Breast epithelium (tissue), 4 donors: Measurements from ENCODE around the gene SLC39A13. TPM values are rescaled to one million over a fixed set of nuclear protein-coding genes. Genes with fewer than 3 reads are reported as not detected.

Experiments
- DNase-seq, 2 donors: peaks; one replicate each; pipeline ENCODE4 v3.0.0-alpha.2; 2019; ENCODE audit warnings: low spot score in 2 of 2
- H3K27ac ChIP-seq, 2 donors: fragments of 200-600 bp; sonication (generic) in 1 of 2; one replicate each; pipeline ENCODE4 v1.5.1; 2016 to 2019; ENCODE audit warnings: mild to moderate bottlenecking in 1 of 2
- H3K27me3 ChIP-seq, 2 donors: fragments of 200-600 bp; sonication (generic) in 1 of 2; one replicate each; pipeline versions ENCODE4 v1.5.1 to v1.6.0; 2017 to 2019; ENCODE audit warnings: control low read depth in 1 of 2, mild to moderate bottlenecking in 1 of 2
- H3K36me3 ChIP-seq: fragments of 200-600 bp; one replicate; pipeline ENCODE4 v1.5.1; 2019
- H3K4me1 ChIP-seq, 2 donors: fragments of 200-600 bp; sonication (generic); one replicate each; pipeline ENCODE4 v1.5.1; 2016 to 2019; ENCODE audit warnings: control low read depth in 1 of 2
- H3K4me3 ChIP-seq, 3 donors: fragments of 200-600 bp; sonication (generic); 1 replicate in 2 of 3; 2 replicates in 1 of 3; pipeline ENCODE4 v1.5.1; 2016 to 2019; ENCODE audit warnings: mild to moderate bottlenecking in 3 of 3, moderate library complexity in 2 of 3
- H3K9me3 ChIP-seq, 2 donors: fragments of 200-600 bp; sonication (generic) in 1 of 2; one replicate each; pipeline ENCODE4 v1.5.1; 2016 to 2019; ENCODE audit warnings: control low read depth in 1 of 2
- CTCF ChIP-seq, 3 donors: fragments of 450-650 bp; IDR thresholded peaks; one replicate each; pipeline ENCODE4 v1.5.1; 2016 to 2017; ENCODE audit warnings: antibody characterized with exemption in 3 of 3, mild to moderate bottlenecking in 3 of 3, moderate library complexity in 3 of 3
- POLR2A ChIP-seq: fragments of 450-650 bp; IDR thresholded peaks from one replicate; pipeline ENCODE4 v1.6.1; 2016; ENCODE audit warnings: antibody characterized with exemption, mild to moderate bottlenecking, moderate library complexity
- POLR2AphosphoS5 ChIP-seq, 3 donors: sonication (generic); formaldehyde crosslinking; IDR thresholded peaks; one replicate each; pipeline ENCODE4 v1.6.1; 2017; ENCODE audit warnings: antibody characterized with exemption in 3 of 3
- intact Hi-C: fragments of 100-400 bp; cut with DNase I; formaldehyde crosslinking; loops from one replicate; pipeline ENCODE4 v1.15.1; 2023; ENCODE audit warnings: low total_unique reads
- total RNA-seq, 3 donors: library from RNA; depleted of rRNA; stranded (reverse); fragments of >200 nt; gene quantifications; one replicate each; pipeline ENCODE4 v1.1.0, GENCODE V29; 2016

SLC39A13 gene
- total RNA-seq, 3 donors from 2014 or later = 42.9 to 58.1 (median 52.8) TPM

- no peaks in the 10 kb centered on the region for H3K9me3 ChIP-seq
- intact Hi-C loops = no loop called here
- no peaks in the 10 kb centered on the region for H3K36me3 ChIP-seq
- DNase-seq = no peak
- no peaks in the 10 kb centered on the region for H3K27me3 ChIP-seq
- no peaks in the 10 kb centered on the region for H3K4me1 ChIP-seq
- TF ChIP-seq POLR2A (no peak), POLR2AphosphoS5 (IDR thresholded peaks at IDR 0.05) (no peak), CTCF (IDR thresholded peaks at IDR 0.05) (no peak)
- no peak overlapping the region for H3K27ac ChIP-seq
- H3K4me3 ChIP-seq = no peak overlapping the region
These were observed 52.3 kb downstream of the SLC39A13 start for GRCh38 chr11:47460571-47461235.

GRCh38 chr11:47461876-47462275, 53.5 kb downstream of the SLC39A13 start:
- H3K4me1 ChIP-seq = peaks cover 0 to 3% of the 10 kb centered on the region in 2 donors
- intact Hi-C loops = no loop called here
- H3K9me3 ChIP-seq = no peaks in the 10 kb centered on the region
- H3K4me3 ChIP-seq = no peak overlapping the region
- H3K27me3 ChIP-seq = no peaks in the 10 kb centered on the region
- no peaks in the 10 kb centered on the region for H3K36me3 ChIP-seq
- no peak overlapping the region for H3K27ac ChIP-seq
- no peak for DNase-seq
- no peak for TF ChIP-seq POLR2A
- TF ChIP-seq POLR2AphosphoS5 (IDR thresholded peaks at IDR 0.05) = no peak
- no peak for TF ChIP-seq CTCF (IDR thresholded peaks at IDR 0.05)

GRCh38 chr11:47464483-47464882, 56.1 kb downstream of the SLC39A13 start:
- DNase-seq = no peak
- H3K9me3 ChIP-seq = no peaks in the 10 kb centered on the region
- no peak for TF ChIP-seq CTCF (IDR thresholded peaks at IDR 0.05)
- no peak for TF ChIP-seq POLR2AphosphoS5 (IDR thresholded peaks at IDR 0.05)
- no peak for TF ChIP-seq POLR2A
- no peaks in the 10 kb centered on the region for H3K36me3 ChIP-seq
- H3K4me3 ChIP-seq = no peak overlapping the region
- H3K27ac ChIP-seq = no peak overlapping the region
- no peaks in the 10 kb centered on the region for H3K27me3 ChIP-seq
- intact Hi-C loops = no loop called here
- peaks cover 0 to 14% of the 10 kb centered on the region in 2 donors for H3K4me1 ChIP-seq

Other genes starting within 250 kb of the SLC39A13 start
- gene ARFGAP2, start 231.7 kb upstream of the SLC39A13 start, total RNA-seq = 100 to 1,000 TPM; 139 to 183 (median 175) TPM
- 10 to 100 TPM in 2 of 3 donors, 1 to 10 TPM in 1; 9.9 to 47.3 (median 33.1) TPM for gene PACSIN3, start 222.2 kb upstream of the SLC39A13 start, total RNA-seq
- gene DDB2, start 193.6 kb upstream of the SLC39A13 start, total RNA-seq = 10 to 100 TPM; 31.2 to 44.5 (median 39.3) TPM
- 10 to 100 TPM; 39.7 to 45.2 (median 41.9) TPM for gene ACP2, start 159.8 kb upstream of the SLC39A13 start, total RNA-seq
- 10 to 100 TPM; 56.1 to 92.4 (median 91.1) TPM for gene NR1H3, start 150.6 kb upstream of the SLC39A13 start, total RNA-seq
- gene MADD, start 138.5 kb upstream of the SLC39A13 start, total RNA-seq = 10 to 100 TPM; 43.3 to 56.5 (median 46.6) TPM
- under 1 TPM in 2 of 3 donors, not detected in 1; under 0.01 TPM for gene MYBPC3, start 55.9 kb upstream of the SLC39A13 start, total RNA-seq
- gene SPI1, start 30.0 kb upstream of the SLC39A13 start, total RNA-seq = 10 to 100 TPM; 12.5 to 34.9 (median 15.2) TPM
- gene PSMC3, start 17.8 kb downstream of the SLC39A13 start, total RNA-seq = 100 to 1,000 TPM in 2 of 3 donors, 10 to 100 TPM in 1; 98.5 to 168 (median 144) TPM
- under 1 TPM in 1 of 3 donors, not detected in 2; 0.64 TPM for gene RAPSN, start 40.5 kb downstream of the SLC39A13 start, total RNA-seq
- 100 to 1,000 TPM in 2 of 3 donors, 10 to 100 TPM in 1; 94.1 to 117 (median 114) TPM for gene CELF1, start 144.5 kb downstream of the SLC39A13 start, total RNA-seq
- gene PTPMT1, start 157.0 kb downstream of the SLC39A13 start, total RNA-seq = 100 to 1,000 TPM; 130 to 139 (median 137) TPM
- 10 to 100 TPM; 26.6 to 31.5 (median 26.9) TPM for gene KBTBD4, start 170.4 kb downstream of the SLC39A13 start, total RNA-seq
- gene NDUFS3, start 170.5 kb downstream of the SLC39A13 start, total RNA-seq = 10 to 100 TPM; 49.0 to 59.7 (median 49.2) TPM
- 10 to 100 TPM in 1 of 3 donors, not detected in 2; 11.2 TPM for gene FAM180B, start 178.1 kb downstream of the SLC39A13 start, total RNA-seq
- 1 to 10 TPM in 2 of 3 donors, under 1 TPM in 1; 0.96 to 5.6 (median 4.4) TPM for gene C1QTNF4, start 185.8 kb downstream of the SLC39A13 start, total RNA-seq
- 10 to 100 TPM; 38.7 to 47.5 (median 46.0) TPM for gene MTCH2, start 234.0 kb downstream of the SLC39A13 start, total RNA-seq